HG02840 (cell line): Measurements from ENCODE around the gene RAB23.
"Not testable (repeated sequence)": the region's sequence is repeated elsewhere in the genome, so short reads cannot be mapped to it uniquely, and the experiment has no call there.

Experiments used
- ATAC-seq: cut with Tn5 transposase; IDR thresholded peaks from one replicate; pipeline ENCODE4 v1.9.1; 2021; ENCODE audit warnings: mild to moderate bottlenecking, moderate library complexity, moderate number of reproducible peaks; ENCODE audit not compliant: unreplicated experiment, low FRiP score

Gene RAB23

DNA sequence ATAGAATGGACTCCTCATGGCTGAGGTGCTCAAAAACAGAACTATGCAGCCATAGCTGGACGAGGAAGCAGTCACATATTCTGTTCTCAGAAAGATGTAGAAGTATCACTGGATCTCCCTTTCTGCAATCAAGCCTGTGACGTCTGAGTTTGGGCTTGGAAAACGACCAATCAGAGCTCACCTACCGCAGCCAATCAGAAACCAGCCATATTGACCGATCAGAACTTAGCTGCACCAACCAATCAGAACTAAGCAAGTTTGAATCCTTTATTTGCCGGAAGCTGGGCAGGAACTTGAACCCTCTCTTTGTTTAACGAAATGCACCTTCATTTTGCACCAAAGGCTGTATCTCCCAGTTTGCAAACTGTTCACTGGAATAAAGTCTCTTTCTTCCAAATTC is 21.8 kb upstream of the RAB23 start:
- ATAC-seq, result no peak

- ATAC-seq, result not testable (repeated sequence)
Measured at GRCh38 chr6:57243526-57243925, 21.4 kb upstream of the RAB23 start.

DNA sequence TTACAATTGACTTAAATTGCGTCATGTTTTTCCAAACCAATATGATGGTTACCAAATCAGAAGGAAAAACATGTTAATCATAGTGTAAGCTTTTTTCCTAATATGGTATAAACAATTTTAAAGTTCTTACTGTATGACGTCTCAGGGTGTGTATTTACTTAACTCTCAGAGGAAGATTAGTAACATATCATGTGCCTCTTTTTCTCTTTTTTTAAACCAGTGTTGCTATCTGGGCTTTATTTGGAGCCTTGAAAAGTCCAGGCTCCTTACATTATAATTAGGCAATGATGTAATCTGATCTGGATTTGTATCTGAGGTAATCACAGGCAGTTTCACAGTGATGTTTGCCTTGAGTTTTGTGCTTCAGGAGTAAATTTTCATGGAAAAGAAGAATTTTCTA is 20.4 kb upstream of the RAB23 start:
- no peak for ATAC-seq

GRCh38 chr6:57226221-57226620 is 4.1 kb upstream of the RAB23 start:
- no peak for ATAC-seq

DNA sequence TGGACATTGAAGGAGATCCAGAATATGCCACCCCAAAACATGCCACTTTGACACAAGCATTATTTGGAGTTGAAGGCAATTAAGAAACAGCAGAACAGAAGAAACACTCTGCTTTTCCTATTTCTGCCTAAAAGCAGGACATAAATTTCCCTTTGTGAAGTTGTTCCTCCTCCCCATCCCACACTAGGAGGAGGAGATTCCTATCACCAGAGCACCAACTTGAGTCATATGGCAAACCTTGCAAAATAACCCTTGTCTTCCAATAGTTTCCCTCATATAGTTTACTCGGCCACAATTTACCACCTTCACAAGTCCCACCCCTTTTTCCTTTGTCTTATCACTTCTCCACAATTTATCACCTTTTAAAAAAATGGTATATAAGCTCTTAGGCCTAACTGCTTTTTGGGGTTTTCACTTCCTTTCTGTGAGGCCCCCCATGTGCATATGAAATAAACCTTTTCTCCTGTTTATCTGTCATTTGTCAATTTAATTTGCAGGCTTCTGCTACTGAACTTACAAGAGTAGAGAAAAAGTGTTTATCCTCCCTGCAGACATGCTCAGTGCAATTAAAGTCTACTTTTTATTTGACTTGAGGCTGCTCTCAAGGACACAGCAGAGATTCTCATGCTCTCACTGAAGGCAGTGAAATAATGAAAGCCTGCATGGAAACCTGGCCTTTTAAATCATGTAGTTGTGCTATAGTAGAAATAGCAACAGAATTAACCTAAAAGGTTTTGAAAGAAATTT is 2.8 kb upstream of the RAB23 start:
- ATAC-seq, result no peak

GRCh38 chr6:57222743-57223077 is 603 bp upstream of the RAB23 start:
- no peak for ATAC-seq

- ATAC-seq, result peak; percentile 53
Measured at GRCh38 chr6:57221191-57221935, 744 bp downstream of the RAB23 start.

DNA sequence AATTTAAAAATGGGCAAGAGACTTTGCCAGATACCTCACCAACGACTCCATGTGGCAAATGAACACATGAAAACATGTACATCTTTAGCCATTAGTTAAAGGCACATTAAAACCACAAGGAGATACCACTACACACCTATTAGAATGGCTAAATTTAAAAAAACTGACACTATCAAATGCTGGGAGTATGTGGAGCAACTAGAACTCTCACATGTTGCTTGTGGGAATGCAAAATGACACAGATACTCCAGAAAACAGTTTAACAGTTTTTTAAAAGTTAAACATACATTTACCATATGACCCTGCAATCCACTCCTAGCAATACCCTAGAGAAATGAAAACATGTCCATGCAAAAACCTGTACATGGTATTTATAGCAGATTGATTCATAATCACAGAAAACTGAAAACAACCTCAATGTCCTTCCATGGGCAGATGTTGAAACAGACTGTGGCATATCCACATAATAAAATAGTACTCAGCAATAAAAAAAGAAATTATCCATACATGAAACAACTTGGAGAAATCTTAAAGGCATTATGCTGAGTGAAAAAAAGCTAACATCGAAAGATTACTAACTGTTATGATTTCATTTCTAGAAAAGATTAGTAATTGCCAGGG is 1.9 kb downstream of the RAB23 start:
- ATAC-seq, result no peak

DNA sequence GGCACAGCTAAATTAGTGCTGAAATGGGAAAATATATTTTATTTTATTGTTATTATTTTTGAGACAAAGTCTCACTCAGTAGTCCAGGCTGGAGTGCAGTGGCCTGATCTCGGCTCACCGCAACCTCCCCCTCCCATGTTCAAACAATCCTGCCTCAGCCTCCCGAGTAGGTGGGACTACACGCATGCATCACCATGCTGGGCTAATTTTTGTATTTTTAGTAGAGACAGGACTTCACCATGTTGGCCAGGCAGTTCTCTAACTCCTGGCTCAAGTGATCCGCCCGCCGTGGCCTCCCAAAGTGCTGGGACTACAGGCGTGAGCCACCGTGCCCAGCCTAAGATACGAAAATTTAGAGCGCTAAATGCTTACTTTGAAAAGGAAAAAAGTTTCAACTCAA is 4.8 kb downstream of the RAB23 start:
- no peak for ATAC-seq

DNA sequence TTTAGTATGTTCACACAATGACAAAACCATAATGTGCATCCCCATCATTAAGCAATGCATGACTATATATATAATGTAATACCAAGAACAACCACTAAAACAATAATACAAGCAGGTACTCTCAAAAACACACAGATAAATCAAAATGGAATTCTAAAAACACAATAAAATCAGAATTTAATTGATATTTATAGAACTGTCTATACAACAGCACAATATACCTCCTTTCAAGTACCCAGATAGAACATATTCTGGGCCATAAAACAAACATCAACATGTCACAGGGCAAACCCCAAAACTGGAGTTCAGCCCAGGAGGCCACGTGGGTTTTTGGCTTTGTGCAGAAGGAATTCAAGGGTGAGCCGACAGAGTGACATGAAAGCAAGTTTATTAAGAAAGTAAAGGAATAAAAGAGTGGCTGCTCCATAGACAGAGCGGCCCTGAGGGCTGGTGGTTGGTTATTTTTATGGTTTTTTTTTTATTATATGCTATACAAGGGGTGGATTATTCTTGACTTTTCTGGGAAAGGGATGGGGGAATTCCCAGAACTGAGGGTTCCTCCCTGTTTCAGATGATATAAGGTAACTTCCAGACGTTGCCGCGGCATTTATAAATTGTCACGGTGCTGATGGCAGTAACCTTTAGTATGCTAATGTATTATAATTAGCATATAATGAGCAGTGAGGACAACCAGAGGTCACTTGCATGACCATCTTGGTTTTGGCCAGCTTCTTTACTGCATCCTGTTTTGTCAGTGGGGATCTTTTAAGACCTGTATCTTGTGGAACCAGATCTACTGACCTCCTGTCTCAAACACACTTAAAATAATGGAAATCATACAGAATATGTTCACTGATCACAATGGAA is 5.6 kb downstream of the RAB23 start:
- ATAC-seq, result no peak

GRCh38 chr6:57215260-57215659 is 6.8 kb downstream of the RAB23 start:
- no peak for ATAC-seq

- no peak for ATAC-seq
Measured at GRCh38 chr6:57210060-57210459, 12.0 kb downstream of the RAB23 start.

- ATAC-seq, result no peak
Measured at GRCh38 chr6:57209030-57209429, 13.1 kb downstream of the RAB23 start.

DNA sequence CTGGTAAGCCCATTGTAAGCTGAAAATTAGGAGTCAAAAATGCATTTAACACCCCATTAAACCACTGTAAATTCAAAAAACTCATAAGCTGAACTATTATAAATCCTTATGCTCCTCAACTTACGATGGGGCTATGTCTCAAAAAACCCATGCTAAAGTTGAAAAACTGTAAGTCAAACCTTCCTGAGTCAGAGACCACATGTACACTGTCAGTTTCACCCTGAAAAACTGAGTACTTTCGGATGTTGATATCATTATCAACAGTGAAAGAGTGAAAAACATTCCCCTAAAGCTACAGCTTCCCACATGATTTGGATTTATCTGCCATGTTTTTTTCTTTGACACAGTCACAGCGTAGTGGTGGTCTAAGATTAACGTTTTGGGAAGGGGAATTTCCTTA is 14.2 kb downstream of the RAB23 start:
- no peak for ATAC-seq

- ATAC-seq, result no peak
Measured at GRCh38 chr6:57207141-57207540, 15.0 kb downstream of the RAB23 start.

DNA sequence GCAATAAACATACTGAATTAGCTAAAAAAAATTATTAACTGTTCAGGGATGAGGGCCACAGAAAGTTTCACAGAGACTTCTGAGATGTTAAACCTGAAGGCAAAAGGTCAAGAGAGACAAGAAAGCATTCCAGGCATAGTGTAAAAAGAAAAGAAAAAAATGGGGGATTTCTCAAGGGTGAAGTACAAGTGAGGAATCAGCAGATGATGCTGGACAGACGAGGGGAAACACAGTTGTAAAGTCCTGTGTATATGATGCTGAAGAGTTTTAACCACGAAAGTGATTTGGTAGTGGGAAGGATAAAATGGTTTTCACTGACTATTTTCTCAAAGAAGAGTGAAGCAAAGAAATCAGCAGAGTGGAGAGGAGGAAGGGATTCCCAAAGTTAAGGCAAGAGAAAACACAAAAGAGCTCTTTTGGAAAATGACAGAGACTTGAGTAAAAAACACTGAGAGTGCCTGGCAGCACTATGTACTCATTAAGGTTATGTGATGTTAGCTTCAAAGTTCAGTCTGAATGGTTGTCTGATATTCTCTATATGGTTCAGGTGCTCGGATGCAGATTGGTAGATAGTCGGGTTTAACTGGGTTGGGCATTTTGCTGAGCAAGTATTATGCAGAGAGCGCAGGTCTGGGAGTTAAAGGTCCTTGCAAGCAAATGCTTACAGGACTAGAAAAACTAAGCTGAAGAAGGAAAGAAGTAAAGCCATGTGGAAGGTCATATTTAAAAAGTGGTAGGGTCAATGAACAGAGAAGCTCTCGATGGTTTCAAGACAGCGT is 16.4 kb downstream of the RAB23 start:
- no peak for ATAC-seq

DNA sequence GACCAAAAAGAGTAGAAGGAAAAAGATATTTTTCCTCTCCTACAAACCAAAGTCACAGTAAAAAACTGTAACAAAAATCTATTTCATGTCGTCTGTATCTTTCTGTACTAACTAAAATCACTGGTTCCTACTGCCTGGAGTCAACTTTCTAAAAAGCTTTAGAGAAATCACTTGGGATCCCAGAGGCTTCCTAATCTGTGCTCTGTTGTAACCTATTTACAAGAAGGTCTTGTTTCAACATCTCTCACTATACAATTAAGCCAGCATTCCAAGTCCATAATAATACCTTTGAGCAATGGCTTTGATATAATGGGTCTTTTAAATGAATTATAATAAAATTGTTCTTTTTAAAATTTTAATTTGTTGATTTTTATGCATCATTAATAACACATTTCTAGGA is 20.4 kb downstream of the RAB23 start:
- ATAC-seq, result no peak

DNA sequence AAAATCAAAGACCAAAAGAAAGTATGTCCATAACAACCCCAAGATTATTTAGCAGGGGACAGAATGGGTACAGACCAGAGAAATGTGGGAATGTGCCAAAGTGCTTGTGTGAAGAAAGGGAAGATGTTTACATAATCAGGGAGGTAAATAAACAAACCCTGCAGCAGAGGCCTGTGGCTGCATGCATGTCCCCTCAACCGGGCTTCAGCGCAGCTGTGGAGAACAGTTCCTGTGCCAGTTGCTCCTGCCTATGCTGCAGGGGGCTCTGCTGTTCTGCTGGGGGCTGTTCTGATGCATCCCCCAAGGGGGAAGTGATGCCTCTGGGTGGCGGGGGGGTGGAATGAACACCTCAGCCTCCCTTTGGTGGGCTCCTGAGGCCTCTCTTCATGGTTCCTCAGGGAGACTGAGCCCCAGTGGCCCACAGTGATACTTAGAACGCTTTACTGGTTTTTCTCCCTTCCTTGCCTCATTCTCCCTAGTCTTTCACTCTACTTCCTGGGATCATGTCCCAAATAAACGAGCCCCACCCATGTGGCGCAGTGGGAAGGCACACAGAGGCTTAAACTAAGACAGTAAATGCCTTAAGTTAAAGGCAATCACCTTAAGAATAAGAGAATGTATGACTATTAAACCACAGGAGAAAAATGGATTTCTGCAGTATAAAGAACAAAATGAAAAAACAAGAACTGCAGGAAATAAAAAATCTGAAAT is 23.0 kb downstream of the RAB23 start:
- no peak for ATAC-seq

- ATAC-seq, result no peak
Measured at GRCh38 chr6:57195457-57195856, 26.6 kb downstream of the RAB23 start.
